HepG2 (cell line): ENCODE results near the gene MCOLN1. TPM values are rescaled to one million over a fixed set of nuclear protein-coding genes. Genes with fewer than 3 reads are reported as not detected.

Experiments used
- EZH2 ChIP-seq: conservative IDR thresholded peaks from 2 replicates; pipeline ENCODE4 v1.6.1; 2012; ENCODE audit warnings: mild to moderate bottlenecking, low read depth, low read length, moderate library complexity
- HDAC1 ChIP-seq: sonication (generic); formaldehyde crosslinking; IDR thresholded peaks from 2 replicates; pipeline ENCODE4 v1.5.1; 2020; ENCODE audit warnings: mild to moderate bottlenecking, missing genetic modification reagents
- LCORL ChIP-seq, 2 experiments: fragments of 450-650 bp in 1 of 2; sonication (generic) in 1 of 2; formaldehyde crosslinking in 1 of 2; IDR thresholded peaks; 2 replicates each; pipeline versions ENCODE4 v1.5.0 to v1.6.1; 2017 to 2020; ENCODE audit warnings: antibody characterized with exemption in 1 of 2, missing genetic modification reagents in 1 of 2
- MXD4 ChIP-seq: IDR thresholded peaks from 2 replicates; pipeline ENCODE4 v1.6.1; 2016; ENCODE audit warnings: mild to moderate bottlenecking, missing biosample characterization, missing genetic modification reagents
- PCBP1 ChIP-seq: fragments of 200-400 bp; formaldehyde crosslinking; IDR thresholded peaks from 2 replicates; pipeline ENCODE4 v1.6.1; 2017; ENCODE audit warnings: mild to moderate bottlenecking, low read depth, low read length, borderline replicate concordance
- SNAPC2 ChIP-seq: sonication (generic); formaldehyde crosslinking; IDR thresholded peaks from 2 replicates; pipeline ENCODE4 v1.8.1; 2022; ENCODE audit warnings: mild to moderate bottlenecking, missing genetic modification reagents
- TARDBP ChIP-seq: sonication (generic); formaldehyde crosslinking; IDR thresholded peaks from 2 replicates; pipeline ENCODE4 v1.8.0; 2022; ENCODE audit warnings: mild to moderate bottlenecking, missing genetic modification reagents
- YEATS2 ChIP-seq: sonication (generic); formaldehyde crosslinking; IDR thresholded peaks from 2 replicates; pipeline ENCODE4 v1.4.0; 2020; ENCODE audit warnings: missing genetic modification reagents, borderline replicate concordance
- ZNF234 ChIP-seq: sonication (generic); formaldehyde crosslinking; conservative IDR thresholded peaks from 2 replicates; pipeline ENCODE4 v1.5.1; 2020; ENCODE audit warnings: mild to moderate bottlenecking, missing genetic modification reagents
- ZNF333 ChIP-seq: sonication (generic); formaldehyde crosslinking; IDR thresholded peaks from 2 replicates; pipeline ENCODE4 v1.4.0; 2020; ENCODE audit warnings: mild to moderate bottlenecking, missing genetic modification reagents, borderline replicate concordance
- ZNF670 ChIP-seq: sonication (generic); formaldehyde crosslinking; IDR thresholded peaks from 2 replicates; pipeline ENCODE4 v1.8.0; 2022; ENCODE audit warnings: mild to moderate bottlenecking, missing genetic modification reagents, borderline replicate concordance
- ZNF746 ChIP-seq: sonication (generic); formaldehyde crosslinking; IDR thresholded peaks from 2 replicates; pipeline ENCODE4 v1.8.0; 2022; ENCODE audit warnings: mild to moderate bottlenecking, missing genetic modification reagents
- ZNF883 ChIP-seq: sonication (generic); formaldehyde crosslinking; IDR thresholded peaks from 2 replicates; pipeline ENCODE4 v1.5.1; 2020; ENCODE audit warnings: mild to moderate bottlenecking, missing genetic modification reagents; ENCODE audit errors: not compliant biosample characterization
- ZSCAN31 ChIP-seq: sonication (generic); formaldehyde crosslinking; IDR thresholded peaks from 2 replicates; pipeline ENCODE4 v1.5.0; 2020; ENCODE audit warnings: low read depth, mild to moderate bottlenecking, missing genetic modification reagents
- polyA plus RNA-seq, 8 experiments: library from polyadenylated mRNA; depleted of rRNA in 3 of 8; stranded (reverse) in 7 of 8; unstranded in 1 of 8; fragments of >200 nt; fragmentation: Illumina TruSeq in 4 of 8; extraction: Trizol in 4 of 8; gene quantifications; 2 replicates each; pipeline versions ENCODE4 v1.2.1 to v1.2.3, GENCODE V29; 2011 to 2016; ENCODE audit warnings: low read depth in 4 of 8, missing spikeins in 1 of 8, mixed read lengths in 1 of 8; ENCODE audit not compliant: insufficient read depth in 1 of 8
- total RNA-seq, 5 experiments: library from RNA; depleted of rRNA; stranded (reverse); fragments of >200 nt; fragmentation: Illumina TruSeq; extraction: Trizol; gene quantifications; 2 replicates each; pipeline ENCODE4 v1.2.3, GENCODE V29; 2016; ENCODE audit warnings: low read depth in 1 of 5
- TF ChIP-seq, protein P1 (sequence below): sonication (generic); formaldehyde crosslinking; IDR thresholded peaks from 2 replicates; pipeline ENCODE4 v1.4.0; 2020; ENCODE audit warnings: mild to moderate bottlenecking, low read depth, missing genetic modification reagents
- TF ChIP-seq, protein P2 (sequence below): sonication (generic); formaldehyde crosslinking; IDR thresholded peaks from 2 replicates; pipeline ENCODE4 v1.5.1; 2020; ENCODE audit warnings: missing genetic modification reagents, mild to moderate bottlenecking, borderline replicate concordance
- TF ChIP-seq, protein P3 (sequence below): sonication (generic); formaldehyde crosslinking; IDR thresholded peaks from 2 replicates; pipeline ENCODE4 v1.4.0; 2020; ENCODE audit warnings: missing genetic modification reagents
- TF ChIP-seq, protein P4 (sequence below): sonication (generic); formaldehyde crosslinking; IDR thresholded peaks from 2 replicates; pipeline ENCODE4 v1.9.0; 2021; ENCODE audit warnings: missing genetic modification reagents, borderline replicate concordance

Gene MCOLN1
- total and polyA plus RNA-seq, 2 of the 13 experiments (the other 11 are each of a cell fraction or from before 2014, with no cell fraction given), result 3.4 to 15.7 TPM

DNA sequence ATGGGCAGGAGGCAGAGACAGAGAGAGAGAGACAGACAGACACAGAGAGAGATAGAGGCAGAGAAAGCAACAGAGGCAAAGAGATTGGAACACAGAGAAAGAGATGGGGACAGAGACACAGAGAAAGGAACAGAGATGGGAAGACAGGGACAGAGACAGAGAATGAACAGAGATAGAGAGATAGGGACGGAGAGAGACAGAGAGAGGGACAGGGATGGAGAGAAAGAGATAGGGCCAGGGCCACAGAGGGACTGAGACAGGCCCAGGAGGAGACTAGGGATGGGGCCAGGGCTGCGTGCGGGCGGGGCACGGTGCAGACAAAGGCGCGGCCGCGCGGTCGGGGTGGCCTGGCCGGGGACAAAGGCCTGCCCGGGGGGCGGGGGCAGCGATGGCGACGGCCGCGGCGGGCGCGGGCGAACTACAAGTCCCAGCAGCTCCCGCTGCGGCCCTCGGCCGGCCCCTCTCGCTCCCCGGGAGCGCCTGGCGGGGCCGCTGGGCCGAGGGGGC lies 6.7 kb upstream of the MCOLN1 start, which contains the start of gene ZNF358 (continued):
- TF ChIP-seq, protein P1, sequence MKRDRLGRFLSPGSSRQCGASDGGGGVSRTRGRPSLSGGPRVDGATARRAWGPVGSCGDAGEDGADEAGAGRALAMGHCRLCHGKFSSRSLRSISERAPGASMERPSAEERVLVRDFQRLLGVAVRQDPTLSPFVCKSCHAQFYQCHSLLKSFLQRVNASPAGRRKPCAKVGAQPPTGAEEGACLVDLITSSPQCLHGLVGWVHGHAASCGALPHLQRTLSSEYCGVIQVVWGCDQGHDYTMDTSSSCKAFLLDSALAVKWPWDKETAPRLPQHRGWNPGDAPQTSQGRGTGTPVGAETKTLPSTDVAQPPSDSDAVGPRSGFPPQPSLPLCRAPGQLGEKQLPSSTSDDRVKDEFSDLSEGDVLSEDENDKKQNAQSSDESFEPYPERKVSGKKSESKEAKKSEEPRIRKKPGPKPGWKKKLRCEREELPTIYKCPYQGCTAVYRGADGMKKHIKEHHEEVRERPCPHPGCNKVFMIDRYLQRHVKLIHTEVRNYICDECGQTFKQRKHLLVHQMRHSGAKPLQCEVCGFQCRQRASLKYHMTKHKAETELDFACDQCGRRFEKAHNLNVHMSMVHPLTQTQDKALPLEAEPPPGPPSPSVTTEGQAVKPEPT (CRISPR knock-in tag), result no peak
- TF ChIP-seq YEATS2 (CRISPR knock-in tag), result no peak
- no peak for TF ChIP-seq EZH2
- no peak for TF ChIP-seq ZNF333 (CRISPR knock-in tag)
- no peak for TF ChIP-seq ZNF746 (CRISPR knock-in tag)
- 0 out of 2 replicates have a peak, but pooled peaks have one; percentile 27 for TF ChIP-seq MXD4 (CRISPR knock-in tag)
- TF ChIP-seq ZSCAN31 (CRISPR knock-in tag), result 0 out of 2 replicates have a peak, but pooled peaks have one; percentile 41
- TF ChIP-seq, protein P2, sequence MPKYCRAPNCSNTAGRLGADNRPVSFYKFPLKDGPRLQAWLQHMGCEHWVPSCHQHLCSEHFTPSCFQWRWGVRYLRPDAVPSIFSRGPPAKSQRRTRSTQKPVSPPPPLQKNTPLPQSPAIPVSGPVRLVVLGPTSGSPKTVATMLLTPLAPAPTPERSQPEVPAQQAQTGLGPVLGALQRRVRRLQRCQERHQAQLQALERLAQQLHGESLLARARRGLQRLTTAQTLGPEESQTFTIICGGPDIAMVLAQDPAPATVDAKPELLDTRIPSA (CRISPR knock-in tag), result no peak
- no peak for TF ChIP-seq PCBP1
- TF ChIP-seq HDAC1 (CRISPR knock-in tag), result no peak; the same call in 1 of the 2 replicates
- TF ChIP-seq ZNF670 (CRISPR knock-in tag), result no peak
- TF ChIP-seq ZNF234 (CRISPR knock-in tag), result no peak
- TF ChIP-seq LCORL (IDR thresholded peaks at IDR 0.05), result no peak
- no peak for TF ChIP-seq LCORL (CRISPR knock-in tag; IDR thresholded peaks at IDR 0.05)
- no peak for TF ChIP-seq SNAPC2 (CRISPR knock-in tag)
- TF ChIP-seq TARDBP (CRISPR knock-in tag), result no peak
- TF ChIP-seq, protein P3, sequence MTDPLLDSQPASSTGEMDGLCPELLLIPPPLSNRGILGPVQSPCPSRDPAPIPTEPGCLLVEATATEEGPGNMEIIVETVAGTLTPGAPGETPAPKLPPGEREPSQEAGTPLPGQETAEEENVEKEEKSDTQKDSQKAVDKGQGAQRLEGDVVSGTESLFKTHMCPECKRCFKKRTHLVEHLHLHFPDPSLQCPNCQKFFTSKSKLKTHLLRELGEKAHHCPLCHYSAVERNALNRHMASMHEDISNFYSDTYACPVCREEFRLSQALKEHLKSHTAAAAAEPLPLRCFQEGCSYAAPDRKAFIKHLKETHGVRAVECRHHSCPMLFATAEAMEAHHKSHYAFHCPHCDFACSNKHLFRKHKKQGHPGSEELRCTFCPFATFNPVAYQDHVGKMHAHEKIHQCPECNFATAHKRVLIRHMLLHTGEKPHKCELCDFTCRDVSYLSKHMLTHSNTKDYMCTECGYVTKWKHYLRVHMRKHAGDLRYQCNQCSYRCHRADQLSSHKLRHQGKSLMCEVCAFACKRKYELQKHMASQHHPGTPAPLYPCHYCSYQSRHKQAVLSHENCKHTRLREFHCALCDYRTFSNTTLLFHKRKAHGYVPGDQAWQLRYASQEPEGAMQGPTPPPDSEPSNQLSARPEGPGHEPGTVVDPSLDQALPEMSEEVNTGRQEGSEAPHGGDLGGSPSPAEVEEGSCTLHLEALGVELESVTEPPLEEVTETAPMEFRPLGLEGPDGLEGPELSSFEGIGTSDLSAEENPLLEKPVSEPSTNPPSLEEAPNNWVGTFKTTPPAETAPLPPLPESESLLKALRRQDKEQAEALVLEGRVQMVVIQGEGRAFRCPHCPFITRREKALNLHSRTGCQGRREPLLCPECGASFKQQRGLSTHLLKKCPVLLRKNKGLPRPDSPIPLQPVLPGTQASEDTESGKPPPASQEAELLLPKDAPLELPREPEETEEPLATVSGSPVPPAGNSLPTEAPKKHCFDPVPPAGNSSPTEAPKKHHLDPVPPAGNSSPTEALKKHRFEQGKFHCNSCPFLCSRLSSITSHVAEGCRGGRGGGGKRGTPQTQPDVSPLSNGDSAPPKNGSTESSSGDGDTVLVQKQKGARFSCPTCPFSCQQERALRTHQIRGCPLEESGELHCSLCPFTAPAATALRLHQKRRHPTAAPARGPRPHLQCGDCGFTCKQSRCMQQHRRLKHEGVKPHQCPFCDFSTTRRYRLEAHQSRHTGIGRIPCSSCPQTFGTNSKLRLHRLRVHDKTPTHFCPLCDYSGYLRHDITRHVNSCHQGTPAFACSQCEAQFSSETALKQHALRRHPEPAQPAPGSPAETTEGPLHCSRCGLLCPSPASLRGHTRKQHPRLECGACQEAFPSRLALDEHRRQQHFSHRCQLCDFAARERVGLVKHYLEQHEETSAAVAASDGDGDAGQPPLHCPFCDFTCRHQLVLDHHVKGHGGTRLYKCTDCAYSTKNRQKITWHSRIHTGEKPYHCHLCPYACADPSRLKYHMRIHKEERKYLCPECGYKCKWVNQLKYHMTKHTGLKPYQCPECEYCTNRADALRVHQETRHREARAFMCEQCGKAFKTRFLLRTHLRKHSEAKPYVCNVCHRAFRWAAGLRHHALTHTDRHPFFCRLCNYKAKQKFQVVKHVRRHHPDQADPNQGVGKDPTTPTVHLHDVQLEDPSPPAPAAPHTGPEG (CRISPR knock-in tag), result peak; percentile 77
- no peak for TF ChIP-seq ZNF883 (CRISPR knock-in tag)
- TF ChIP-seq, protein P4, sequence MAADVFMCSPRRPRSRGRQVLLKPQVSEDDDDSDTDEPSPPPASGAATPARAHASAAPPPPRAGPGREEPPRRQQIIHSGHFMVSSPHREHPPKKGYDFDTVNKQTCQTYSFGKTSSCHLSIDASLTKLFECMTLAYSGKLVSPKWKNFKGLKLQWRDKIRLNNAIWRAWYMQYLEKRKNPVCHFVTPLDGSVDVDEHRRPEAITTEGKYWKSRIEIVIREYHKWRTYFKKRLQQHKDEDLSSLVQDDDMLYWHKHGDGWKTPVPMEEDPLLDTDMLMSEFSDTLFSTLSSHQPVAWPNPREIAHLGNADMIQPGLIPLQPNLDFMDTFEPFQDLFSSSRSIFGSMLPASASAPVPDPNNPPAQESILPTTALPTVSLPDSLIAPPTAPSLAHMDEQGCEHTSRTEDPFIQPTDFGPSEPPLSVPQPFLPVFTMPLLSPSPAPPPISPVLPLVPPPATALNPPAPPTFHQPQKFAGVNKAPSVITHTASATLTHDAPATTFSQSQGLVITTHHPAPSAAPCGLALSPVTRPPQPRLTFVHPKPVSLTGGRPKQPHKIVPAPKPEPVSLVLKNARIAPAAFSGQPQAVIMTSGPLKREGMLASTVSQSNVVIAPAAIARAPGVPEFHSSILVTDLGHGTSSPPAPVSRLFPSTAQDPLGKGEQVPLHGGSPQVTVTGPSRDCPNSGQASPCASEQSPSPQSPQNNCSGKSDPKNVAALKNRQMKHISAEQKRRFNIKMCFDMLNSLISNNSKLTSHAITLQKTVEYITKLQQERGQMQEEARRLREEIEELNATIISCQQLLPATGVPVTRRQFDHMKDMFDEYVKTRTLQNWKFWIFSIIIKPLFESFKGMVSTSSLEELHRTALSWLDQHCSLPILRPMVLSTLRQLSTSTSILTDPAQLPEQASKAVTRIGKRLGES, result no peak
